ENCODE data around the gene SIAH1. TPM values are rescaled to one million over a fixed set of nuclear protein-coding genes. Genes with fewer than 3 reads are reported as not detected.

Gene SIAH1
- total and polyA plus RNA-seq, 9 of the 15 experiments (the other 6 are each of a cell fraction or from before 2014, with no cell fraction given), result 4.1 to 14.3 (median 12.5) TPM

GRCh38 chr16:48340054-48340453, 45.2 kb downstream of the SIAH1 start:
- no peaks in the 10 kb centered on the region for H3K9me1 ChIP-seq (ENCODE audit: control insufficient read depth, insufficient read depth, low read length)
- H3K27me3 ChIP-seq (ENCODE audit: control insufficient read depth in 2 of 2, insufficient read depth in 2 of 2, low read length in 2 of 2), result no peaks in the 10 kb centered on the region
- in situ Hi-C loops (cut with MboI) (no loop called here), intact Hi-C loops (cut with micrococcal nuclease) (no loop called here)
- no peaks in the 10 kb centered on the region for H3K4me1 ChIP-seq (replicated peaks in 1 of 2; ENCODE audit: control insufficient read depth in 2 of 2, insufficient read depth in 2 of 2, low read length in 2 of 2)
- H3K9ac ChIP-seq (ENCODE audit: insufficient read depth in 1 of 2, low read depth in 2 of 2, low read length in 2 of 2), result no peak overlapping the region
- H3K79me2 ChIP-seq (ENCODE audit: control insufficient read depth, insufficient read depth, low read length), result no peaks in the 10 kb centered on the region
- POLR2A ChIA-PET, result no interaction called here
- H3K27ac ChIP-seq (ENCODE audit: extremely low read depth, low read depth, low read length), result no peak overlapping the region
- ATAC-seq (no peak), DNase-seq (ENCODE audit: extremely low read depth in 1 of 4, low spot score in 3 of 4) (no peak), FAIRE-seq (no peak)
- BruUV-seq (replicated peaks), result no TSS peak
- H3K4me2 ChIP-seq (ENCODE audit: insufficient read depth, low read length), result no peak overlapping the region
- no peaks in the 10 kb centered on the region for H3K9me3 ChIP-seq (replicated peaks; ENCODE audit: control insufficient read depth, insufficient read depth, low read depth, low read length)
- H2AFZ ChIP-seq (ENCODE audit: low read depth, low read length), result no peak overlapping the region
- WGBS (ENCODE audit: insufficient coverage, low coverage, missing lambda C conversion rate), result 62% methylated on average over 1 of the region's 1 CpG
- peaks cover 71% of the 10 kb centered on the region for H3K36me3 ChIP-seq (ENCODE audit: control insufficient read depth, insufficient read depth, low read length)
- CTCF ChIA-PET (ENCODE audit: low intra/inter-chr PET ratio), result no interaction called here
- H4K20me1 ChIP-seq (replicated peaks; ENCODE audit: control insufficient read depth, insufficient read depth, low read length), result no peaks in the 10 kb centered on the region
- H3K4me3 ChIP-seq, result no peak overlapping the region
- TF ChIP-seq RCOR1 (IDR thresholded peaks at IDR 0.05; ENCODE audit: borderline replicate concordance in 1 of 2, low read depth in 2 of 2, low read length in 2 of 2) (no peak), FOS (IDR thresholded peaks at IDR 0.05; ENCODE audit: extremely low read depth, insufficient read length) (no peak), CBFA2T3 (IDR thresholded peaks at IDR 0.05) (no peak), ZNF740 (CRISPR knock-in tag; IDR thresholded peaks at IDR 0.05) (no peak), ZNF740 (tag; IDR thresholded peaks at IDR 0.05) (no peak), ZBTB5 (IDR thresholded peaks at IDR 0.05) (no peak), NRF1 (conservative IDR thresholded peaks at IDR 0.05 in 1 of 2, IDR thresholded peaks at IDR 0.05 in 1 of 2) (no peak), KDM2B (CRISPR knock-in tag; IDR thresholded peaks at IDR 0.05) (no peak), NFYB (IDR thresholded peaks at IDR 0.05; ENCODE audit: extremely low read depth, insufficient read length) (no peak), ELF1 (tag; IDR thresholded peaks at IDR 0.05) (no peak), ZFX (CRISPR knock-in tag; IDR thresholded peaks at IDR 0.05) (no peak), TFE3 (CRISPR knock-in tag; IDR thresholded peaks at IDR 0.05) (no peak), GABPB1 (CRISPR knock-in tag; IDR thresholded peaks at IDR 0.05) (no peak)

Measured in K562 (cell line).